Fibroblast of the aortic adventitia (primary cell): ENCODE results near the gene MRPL14. TPM values are rescaled to one million over a fixed set of nuclear protein-coding genes. Genes with fewer than 3 reads are reported as not detected.

Experiments used
- DNase-seq: peaks from one replicate; pipeline ENCODE4 v3.0.0-alpha.2; 2010; ENCODE audit warnings: low read depth
- H3K4me3 ChIP-seq: 2 replicates; pipeline ENCODE4 v1.5.1; 2011; ENCODE audit warnings: low read depth, mild to moderate bottlenecking, control low read depth, low read length, moderate library complexity
- total RNA-seq: library from RNA; depleted of rRNA; stranded (reverse); fragments of >200 nt; gene quantifications from 2 replicates; pipeline ENCODE4 v1.2.3, GENCODE V29; 2012; ENCODE audit warnings: low replicate concordance
- TF ChIP-seq, protein P1 (sequence below): IDR thresholded peaks from 2 replicates; pipeline ENCODE4 v1.5.1; 2011; ENCODE audit warnings: mild to moderate bottlenecking, low read length, control low read depth, inconsistent platforms; ENCODE audit not compliant: insufficient read depth

Gene MRPL14
- total RNA-seq, result 9.2 and 34.5 TPM in 2 replicates

DNA sequence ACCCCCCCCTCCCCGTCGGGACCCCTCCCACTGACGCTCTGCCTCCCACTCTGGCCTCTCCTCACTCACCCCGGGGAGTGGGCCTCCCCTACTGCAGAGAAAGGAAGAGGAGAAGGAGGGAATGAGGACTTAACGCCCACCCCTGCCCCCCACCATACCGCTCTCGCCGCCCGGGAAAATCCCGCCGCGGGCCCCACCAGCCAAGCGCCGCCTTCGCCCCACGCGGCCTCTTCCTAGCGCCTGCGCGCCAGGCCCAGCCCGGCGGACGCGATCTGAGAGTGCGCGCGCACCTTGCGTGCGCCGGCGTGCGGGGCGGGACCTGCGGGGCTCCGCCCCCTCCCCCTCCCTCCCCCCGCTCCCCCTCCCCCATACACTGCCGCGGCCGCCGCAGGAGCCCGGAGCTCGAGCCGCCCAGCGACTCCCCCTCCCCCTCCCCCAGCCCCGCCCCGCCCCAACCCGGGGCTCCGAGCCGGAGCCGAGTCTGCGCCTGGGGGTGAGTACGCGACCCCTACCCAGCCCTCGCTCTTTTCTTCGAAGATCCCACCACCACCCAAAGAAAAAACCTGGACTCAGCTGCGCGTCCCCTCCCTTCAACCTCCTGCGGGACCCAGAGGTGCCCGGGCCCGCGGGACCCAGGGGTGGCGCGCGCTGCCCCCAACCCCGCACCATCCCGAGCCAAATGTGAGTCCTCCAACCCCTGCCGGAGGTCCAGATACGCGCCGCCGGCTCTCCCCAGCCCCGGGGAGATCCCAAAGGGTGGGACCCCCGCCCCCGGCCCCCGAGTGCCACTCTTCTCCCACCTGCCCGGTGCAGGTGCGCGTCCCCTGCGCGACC is at the start of gene MRPL14, which contains the start of gene TMEM63B:
Gene MRPL14 (minus strand): TSS at position 267 of the 834 bp plus-strand sequence. CDS start 10,841 bp downstream, outside the sequence.
Gene TMEM63B (plus strand): TSS at position 369 of the 834 bp plus-strand sequence. CDS start 7,031 bp downstream, outside the sequence.
- peak within 1 kb of the TSS; percentile 85 for H3K4me3 ChIP-seq
- TF ChIP-seq, protein P1, sequence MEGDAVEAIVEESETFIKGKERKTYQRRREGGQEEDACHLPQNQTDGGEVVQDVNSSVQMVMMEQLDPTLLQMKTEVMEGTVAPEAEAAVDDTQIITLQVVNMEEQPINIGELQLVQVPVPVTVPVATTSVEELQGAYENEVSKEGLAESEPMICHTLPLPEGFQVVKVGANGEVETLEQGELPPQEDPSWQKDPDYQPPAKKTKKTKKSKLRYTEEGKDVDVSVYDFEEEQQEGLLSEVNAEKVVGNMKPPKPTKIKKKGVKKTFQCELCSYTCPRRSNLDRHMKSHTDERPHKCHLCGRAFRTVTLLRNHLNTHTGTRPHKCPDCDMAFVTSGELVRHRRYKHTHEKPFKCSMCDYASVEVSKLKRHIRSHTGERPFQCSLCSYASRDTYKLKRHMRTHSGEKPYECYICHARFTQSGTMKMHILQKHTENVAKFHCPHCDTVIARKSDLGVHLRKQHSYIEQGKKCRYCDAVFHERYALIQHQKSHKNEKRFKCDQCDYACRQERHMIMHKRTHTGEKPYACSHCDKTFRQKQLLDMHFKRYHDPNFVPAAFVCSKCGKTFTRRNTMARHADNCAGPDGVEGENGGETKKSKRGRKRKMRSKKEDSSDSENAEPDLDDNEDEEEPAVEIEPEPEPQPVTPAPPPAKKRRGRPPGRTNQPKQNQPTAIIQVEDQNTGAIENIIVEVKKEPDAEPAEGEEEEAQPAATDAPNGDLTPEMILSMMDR, result no peak
- DNase-seq, result peak; percentile 86

DNA sequence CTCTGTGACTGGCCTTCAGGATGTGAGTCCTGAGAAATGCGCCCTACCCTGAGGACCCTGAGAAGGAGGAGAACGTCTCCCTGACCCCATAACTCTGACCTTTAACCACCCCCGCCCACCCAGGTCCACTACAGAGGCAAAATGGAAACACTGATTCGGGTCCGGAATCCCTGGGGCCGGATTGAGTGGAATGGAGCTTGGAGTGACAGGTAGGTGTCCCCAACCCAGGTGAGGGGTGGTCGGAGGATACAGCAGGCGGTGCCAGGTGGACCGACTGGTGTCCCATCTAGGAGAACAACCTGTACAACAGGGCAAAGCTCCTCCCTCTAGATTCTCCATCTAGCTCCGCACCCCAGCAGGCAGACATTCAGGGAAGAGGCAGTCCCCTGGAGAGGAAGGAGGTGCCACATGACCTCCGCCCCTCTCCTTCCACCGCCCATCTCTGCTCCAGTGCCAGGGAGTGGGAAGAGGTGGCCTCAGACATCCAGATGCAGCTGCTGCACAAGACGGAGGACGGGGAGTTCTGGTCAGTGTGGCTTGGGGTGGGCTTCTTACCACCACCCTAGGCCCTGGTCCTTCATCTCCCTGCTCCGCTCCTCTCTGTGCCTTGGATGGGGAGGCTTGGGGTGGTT is 49.0 kb upstream of the MRPL14 start:
- DNase-seq, result no peak
- TF ChIP-seq, protein P1, result no peak
- H3K4me3 ChIP-seq, result no peak overlapping the region

DNA sequence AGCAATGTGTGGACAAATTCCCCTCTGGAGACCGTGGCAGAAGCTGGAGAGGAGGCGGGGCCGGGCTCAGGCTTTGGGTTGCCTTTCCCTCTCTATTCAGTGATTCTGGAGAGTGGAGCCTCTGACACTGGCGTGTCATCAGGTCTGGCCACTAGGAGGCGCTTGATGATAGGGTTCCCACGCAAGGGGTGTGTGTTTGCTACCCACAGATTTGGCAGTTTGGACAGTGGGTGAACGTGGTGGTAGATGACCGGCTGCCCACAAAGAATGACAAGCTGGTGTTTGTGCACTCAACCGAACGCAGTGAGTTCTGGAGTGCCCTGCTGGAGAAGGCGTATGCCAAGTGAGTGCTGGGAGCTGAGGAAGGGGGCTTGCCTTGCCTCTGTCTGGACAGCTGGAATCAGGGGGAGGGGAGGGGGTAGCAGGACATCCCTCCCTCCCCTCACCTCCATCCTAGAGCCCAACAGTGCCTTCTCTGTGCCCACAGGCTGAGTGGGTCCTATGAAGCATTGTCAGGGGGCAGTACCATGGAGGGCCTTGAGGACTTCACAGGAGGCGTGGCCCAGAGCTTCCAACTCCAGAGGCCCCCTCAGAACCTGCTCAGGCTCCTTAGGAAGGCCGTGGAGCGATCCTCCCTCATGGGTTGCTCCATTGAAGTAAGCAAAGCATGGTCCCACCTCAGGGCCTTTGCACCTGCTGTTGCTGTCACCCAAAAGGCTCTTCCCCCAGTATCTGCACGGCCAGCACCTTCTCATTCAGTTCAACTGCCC is 45.7 kb upstream of the MRPL14 start:
- peak; percentile 83 for DNase-seq
- TF ChIP-seq, protein P1, result peak; percentile 92
- H3K4me3 ChIP-seq, result no peak overlapping the region

DNA sequence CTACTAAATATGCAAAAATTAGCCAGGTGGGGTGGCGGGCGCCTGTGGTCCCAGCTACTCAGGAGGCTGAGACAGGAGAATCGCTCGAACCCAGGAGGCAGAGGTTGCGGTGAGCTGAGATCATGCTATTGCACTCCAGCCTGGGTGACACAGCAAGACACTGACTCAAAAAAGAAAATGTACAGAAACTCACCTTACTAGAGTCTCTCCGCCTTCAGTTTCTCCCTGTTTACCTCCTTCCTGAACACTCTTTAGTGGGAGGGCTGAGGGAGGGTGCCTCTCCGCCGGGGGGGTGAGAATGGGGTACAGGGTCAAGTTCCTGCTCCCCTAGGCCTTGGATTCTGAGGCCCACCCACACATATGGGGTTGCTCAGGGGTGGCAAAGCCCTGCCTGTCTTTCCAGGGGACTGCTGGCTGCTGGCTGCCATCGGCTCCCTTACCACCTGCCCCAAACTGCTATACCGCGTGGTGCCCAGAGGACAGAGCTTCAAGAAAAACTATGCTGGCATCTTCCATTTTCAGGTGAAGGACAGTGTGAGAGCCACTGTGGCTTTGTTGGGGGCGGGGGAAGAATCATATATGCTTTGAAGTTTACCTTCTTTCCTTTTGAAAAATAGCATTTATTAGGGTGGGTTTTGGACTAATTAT is 44.8 kb upstream of the MRPL14 start:
- TF ChIP-seq, protein P1, result no peak
- no peak for DNase-seq
- H3K4me3 ChIP-seq, result no peak overlapping the region

DNA sequence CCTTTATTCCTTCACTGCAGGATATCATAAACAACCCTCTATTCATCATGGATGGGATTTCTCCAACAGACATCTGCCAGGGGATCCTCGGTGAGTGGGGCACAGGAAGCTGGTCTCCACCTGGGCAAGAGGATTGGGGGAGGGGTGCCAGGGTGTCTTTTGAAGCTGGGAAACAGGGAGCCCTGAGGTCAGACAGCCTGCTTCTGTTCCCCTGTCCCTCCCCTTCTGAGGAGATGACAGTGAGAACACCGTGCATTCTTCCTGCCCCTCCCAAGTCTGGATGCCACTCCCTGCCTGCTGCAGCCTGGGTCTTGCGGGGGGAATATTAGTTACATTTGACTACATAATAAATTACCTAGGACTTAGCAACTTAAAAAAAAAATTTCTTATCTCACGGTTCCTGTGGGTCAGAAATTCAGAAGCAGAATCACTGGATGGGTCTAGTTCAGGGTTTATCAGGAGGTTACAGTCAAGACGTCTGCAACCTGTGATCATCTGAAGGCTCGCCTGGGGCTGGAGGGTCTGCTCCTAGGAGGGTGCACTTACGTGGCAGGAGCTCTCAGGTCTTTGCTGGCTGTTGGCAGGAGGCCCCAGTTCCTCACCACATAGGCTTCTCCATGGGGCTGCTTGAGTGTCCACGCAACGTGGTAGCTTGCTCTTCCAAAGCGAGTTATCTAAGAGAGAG is 42.8 kb upstream of the MRPL14 start:
- H3K4me3 ChIP-seq, result no peak overlapping the region
- TF ChIP-seq, protein P1, result no peak
- no peak for DNase-seq
